Fibroblast of skin of scalp (primary cell): ENCODE results near the gene ADAM23.

Source experiments
- DNase-seq: peaks from one replicate; pipeline ENCODE4 v3.0.0-alpha.2; 2013

The ADAM23 gene

DNA sequence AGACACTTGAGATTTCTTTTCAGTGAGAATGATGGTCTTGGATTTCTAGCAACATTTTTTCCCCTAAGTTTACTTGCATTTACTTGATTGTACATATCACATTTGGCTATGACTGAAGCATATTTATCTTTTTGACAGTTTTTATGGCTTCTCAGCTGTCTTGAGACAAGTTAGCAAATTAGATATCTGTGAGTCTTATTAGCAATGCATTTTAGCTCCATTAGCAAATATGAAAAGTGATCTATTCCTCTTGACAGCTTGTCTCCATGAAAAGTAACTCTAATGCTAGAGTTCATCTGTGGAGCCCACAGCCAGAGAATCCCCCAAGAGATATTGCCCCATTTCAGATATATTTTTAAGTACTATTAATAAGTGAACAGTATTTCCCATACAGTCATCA lies 126.9 kb downstream of the ADAM23 start:
- no peak for DNase-seq

DNA sequence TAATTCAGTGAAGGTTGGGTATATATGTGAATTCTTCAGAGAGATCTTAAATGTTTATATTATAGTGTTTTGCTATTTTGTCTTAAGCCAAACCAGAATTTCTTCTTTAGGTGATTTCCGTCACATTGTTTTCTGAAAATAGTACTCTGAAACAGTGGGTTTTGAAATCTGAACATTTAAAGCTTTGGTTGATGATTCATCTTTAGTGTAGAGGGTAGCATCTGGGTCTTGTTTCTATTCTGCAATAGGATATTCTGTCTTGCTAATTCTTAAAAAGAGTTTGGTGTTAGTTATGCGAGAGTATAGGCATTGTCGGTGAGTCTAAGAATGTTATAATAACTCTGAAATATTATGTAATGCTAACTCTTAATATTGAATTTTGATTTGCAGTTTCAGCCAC lies 129.4 kb downstream of the ADAM23 start:
- DNase-seq = no peak

DNA sequence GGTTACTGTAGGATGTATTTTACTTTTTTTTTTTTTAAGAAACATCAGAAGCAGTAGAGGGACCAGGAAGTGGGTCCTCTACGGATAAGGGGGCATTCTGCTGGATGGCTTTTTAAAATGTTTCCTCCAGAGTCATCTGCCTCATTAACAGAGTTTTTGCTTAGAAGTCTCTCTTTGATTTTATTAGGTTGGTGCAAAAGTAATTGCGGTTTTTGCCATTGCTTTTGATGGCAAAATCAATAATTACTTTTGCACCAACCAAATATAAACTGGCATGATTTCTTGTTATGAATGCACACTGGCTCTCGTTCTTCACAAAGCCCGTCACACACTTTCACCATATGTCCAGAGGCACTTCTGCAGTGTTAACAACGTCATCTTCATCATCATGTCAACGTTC lies 130.5 kb downstream of the ADAM23 start:
- DNase-seq = no peak

DNA sequence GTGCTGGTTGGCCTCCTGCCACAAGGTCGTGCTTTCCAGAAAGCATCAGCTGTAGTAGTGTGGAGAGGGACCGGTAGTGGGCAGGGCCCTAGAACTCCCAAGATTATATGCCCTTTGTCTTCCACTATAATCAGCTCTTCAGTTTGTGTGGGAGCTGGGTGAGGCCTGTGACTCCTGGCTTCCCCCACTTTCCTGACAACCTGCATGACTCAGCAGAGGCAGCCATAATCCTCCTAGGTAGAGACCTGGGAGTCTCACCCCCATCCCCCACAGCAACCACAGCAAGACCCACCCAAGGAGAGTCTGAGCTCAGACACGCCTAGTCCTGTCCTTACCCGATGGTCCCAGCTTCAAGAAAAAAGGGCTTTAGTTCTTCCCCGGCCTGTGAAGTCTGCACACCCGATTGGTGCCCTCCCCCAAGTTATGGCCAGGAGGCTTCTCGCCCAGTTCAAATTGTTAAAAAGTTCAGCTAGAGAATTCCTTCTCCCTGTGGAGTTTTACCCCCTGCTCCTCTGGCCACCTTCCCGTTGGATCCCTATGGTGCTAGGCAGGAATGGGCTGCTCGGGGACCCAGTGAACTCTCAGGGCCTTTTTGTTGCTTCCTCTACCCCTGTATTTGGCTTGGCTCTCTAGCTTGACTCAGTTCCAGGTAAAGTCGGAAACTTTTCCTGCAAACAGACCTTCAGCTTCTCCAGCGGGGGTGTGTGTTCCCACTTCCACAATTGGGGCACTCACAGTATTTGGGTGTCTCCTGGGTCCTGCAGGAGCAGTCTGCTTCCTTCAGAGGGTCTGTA lies 141.2 kb downstream of the ADAM23 start:
- no peak for DNase-seq

DNA sequence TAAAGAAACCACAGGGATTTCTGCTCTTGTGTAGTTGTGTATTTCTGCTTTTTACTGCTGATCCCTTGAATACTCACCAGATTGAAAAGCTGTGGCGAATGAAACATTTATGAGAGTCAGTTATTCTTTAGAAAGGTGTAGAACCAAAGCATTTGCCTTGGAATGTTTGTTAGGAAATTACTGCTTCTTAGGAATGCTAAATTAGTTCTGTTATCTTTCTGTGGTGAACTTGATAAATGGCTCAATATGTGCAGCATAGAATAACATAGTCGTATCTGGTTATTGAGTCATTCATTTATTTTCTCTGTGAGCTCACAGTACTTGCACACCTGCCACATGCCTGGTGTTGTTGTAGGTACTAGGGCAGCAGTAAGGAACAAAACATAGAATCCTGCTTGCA lies 142.0 kb downstream of the ADAM23 start:
- DNase-seq = no peak

DNA sequence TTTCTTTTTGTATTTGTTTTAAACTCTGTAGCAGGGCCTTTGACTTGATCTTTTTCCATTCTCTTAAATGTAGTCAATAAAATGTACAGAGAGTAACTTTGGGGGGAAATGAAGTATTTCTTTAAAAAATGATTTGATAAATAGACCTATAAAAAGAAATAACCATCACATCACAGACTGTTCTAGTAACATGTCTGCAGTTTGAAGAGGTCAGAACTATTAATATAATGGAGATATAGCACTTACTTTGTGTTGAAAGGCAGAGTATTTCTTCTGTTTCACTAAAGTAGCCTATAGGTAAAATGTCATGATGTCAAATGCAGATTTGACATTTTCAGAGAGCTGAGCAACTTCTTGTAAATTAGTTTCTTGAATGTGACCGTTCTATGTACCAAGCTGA lies 143.3 kb downstream of the ADAM23 start:
- DNase-seq = no peak

DNA sequence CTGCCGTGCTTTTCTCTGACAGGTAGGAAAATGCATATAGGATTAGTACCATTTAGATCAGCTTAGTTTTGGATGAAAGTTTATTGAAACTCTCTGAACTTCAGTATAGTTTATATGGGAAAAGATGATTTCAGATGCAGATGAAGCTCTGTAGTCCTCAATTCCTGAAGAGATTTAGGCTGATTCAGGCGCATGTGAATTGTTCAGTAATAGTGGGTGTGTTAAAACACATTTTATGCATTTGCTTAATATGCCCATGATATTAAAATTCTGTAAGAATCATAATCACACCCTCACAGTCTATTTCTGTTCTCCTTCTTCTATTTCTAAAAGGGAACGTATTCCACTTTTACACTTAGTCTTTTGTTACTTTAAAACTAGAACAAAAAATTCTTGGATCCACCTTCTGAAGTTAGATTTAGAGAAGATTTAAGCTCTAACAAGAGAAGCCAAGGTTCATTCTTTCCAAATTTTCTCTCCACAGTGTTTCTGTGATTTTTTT lies 154.4 kb downstream of the ADAM23 start:
- no peak for DNase-seq

DNA sequence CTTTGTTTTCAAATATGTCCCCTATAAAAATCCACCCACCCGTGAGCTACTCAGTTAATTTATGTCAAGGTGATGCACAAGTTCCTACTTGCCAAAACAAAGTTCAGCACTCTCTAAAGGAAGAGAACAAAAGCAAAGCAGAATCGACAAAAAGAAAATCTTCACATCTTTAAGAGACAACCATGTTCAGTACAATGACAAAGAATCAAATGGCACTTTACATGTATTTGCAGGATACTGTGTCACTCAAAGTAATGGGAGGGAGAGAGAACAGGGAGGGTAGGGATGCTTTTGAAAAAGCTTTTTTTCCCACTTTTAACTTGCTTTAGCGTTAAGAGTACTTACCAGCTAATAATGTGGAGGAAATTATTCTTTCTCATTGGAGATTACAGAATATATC lies 159.9 kb downstream of the ADAM23 start:
- DNase-seq = no peak

DNA sequence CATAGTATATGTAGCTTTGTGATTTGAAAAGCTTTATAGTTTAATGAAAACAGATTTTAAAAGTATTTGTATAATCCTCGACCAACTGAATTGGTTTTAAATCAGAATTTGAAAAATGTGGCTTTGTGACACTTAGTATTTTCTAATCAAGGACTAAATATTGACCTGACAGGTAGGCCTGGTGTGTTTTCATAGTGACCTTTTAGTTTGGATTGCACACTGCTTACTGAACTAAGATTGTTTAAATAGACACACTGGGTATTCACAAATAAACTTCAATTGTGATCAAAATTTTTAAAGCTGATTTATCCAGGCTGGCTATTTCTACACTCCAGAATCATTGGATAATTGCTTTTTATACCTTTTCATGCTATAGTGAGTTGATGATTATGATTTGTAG lies 167.1 kb downstream of the ADAM23 start:
- DNase-seq = no peak

DNA sequence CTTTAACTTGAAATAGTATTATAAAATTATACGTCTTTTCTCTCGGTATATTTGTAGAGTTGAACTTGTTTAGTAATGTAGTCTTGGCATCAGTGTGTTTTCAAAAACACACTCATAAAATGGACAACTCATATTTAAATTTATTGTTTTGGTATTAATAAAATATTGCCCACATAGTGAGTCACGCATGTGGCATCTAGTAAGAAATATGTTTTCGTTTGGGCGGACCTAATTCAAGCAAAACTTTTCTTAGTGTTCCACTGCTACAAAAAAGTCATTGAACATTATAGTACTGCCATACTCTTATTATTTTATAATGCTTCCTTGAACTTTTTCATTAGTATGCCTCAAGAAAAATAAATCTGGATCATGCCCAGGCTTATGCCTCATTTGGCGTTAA lies 167.9 kb downstream of the ADAM23 start:
- no peak for DNase-seq

DNA sequence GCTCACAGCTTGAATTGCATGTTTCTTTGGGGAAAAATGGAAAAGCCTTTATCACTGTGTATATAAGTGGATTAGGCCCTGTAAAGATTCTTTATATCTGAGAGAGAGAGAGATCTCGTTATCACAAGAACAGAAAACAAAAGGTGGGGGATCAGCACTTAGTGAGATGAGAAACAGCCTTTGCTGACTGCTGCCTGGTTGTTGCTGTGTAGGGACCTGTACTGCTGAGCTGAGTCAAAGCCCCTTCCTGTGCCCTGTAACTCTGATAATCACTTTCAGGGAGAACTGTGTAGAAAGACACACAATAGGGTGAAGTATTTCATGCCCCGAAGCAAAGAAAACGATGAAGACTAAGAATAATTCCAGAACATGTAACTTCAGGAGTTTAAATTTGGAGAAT lies 168.4 kb downstream of the ADAM23 start:
- DNase-seq = no peak

DNA sequence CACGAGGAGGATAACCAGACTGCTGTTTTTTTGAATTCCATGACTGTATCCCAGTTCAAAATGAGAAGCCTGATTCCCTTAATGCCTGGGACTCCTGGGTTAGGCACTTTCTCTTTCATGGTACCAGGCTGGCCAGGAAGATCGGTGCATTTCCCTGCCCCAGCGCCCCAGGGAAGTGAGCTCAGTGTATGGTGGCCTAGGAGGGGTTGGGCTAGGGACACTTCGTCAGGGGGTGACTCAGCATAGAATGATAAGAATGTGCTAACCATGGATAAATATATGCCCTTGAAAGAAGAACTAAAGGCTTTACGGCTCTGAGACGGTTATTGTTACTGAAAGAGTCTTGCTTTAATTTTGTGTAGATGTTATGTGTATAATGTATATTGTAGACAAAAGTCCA lies 171.5 kb downstream of the ADAM23 start:
- DNase-seq = peak; percentile 25

DNA sequence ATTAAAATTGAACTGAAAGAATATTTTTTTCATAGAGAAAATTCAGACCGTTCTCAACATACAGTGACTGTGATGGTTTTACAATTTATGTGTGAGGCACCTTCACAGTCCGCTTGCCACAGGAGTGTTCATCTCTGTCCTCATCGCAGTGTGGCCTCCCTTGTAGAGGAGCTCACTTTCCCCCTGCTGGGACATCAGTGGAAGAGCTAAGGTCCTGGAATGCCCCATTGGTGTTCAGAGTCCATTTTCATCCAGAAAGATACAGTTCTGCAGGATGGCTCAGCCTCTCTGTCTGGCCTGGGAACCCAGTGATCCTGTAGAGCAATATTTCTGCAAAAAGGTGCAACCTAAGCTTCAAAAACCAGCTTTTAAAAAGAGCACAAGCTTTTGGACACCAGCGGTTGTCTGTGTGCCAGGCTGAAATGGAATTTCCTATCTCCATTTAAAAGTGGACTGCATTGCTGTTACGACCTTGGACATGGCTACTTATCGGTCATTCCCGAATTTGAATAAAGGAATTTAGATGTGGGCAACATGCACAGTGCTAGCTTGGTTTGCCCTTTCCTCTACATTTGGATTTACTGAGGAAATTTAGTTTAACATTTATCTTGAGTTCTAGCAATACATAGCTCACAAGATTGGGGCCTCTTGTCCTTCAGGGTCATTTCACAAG lies 172.2 kb downstream of the ADAM23 start:
- DNase-seq = no peak

DNA sequence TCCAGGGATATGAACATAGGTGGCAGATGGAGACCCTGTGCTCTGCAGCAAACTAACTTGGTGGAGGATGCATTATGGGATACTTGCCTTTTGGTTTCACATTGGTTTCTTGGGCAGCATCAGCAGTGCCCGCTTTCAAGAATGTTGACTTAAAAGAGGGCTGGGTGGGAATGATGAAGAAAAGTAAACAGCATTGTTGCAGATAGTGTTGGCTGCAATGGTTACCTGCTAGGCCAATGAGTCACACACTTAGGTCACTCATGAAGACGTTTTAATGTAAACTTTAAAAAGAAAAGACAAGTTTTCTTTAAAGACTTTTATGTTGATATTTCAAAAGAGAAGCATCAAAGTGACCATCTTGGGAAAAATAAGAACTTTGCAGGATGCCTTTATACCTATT lies 172.8 kb downstream of the ADAM23 start:
- no peak for DNase-seq

DNA sequence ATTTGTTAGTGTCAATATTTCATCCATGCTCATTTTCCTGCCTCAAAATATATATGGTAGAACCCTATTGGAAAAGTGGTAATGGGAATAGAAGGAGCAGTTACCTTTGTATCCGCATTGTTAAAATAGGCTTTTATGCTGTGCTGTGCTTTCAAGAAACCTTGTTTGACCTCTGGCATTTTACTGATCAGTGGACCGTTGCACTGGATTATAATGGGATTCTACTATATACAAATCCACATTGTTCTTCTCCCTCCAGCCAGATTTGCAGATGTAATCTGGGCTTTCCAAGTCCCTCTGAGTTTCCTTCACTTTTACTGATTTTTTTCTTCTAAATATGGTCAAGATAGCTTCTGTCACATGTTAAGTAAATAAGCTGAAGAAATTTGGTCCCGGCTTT lies 175.7 kb downstream of the ADAM23 start:
- no peak for DNase-seq

DNA sequence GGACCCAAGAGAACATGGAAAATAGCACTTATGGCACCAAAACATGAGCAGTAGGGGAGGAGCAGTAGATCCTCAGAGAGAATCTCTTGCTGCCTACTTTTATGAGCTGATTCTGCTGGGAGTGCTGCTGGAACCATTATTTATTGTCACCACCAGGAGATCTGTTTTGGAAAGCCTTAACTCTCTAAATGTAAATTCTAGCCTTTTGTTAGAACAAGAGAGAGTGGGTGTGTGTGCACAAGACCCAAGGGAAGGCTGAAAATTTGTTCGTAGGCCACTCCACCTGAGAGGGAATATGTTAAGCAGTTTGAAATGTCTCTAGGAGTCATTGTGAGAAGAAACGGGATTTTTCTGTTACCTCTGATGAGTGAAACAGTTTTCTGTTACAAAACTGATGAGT lies 182.8 kb downstream of the ADAM23 start:
- no peak for DNase-seq

DNA sequence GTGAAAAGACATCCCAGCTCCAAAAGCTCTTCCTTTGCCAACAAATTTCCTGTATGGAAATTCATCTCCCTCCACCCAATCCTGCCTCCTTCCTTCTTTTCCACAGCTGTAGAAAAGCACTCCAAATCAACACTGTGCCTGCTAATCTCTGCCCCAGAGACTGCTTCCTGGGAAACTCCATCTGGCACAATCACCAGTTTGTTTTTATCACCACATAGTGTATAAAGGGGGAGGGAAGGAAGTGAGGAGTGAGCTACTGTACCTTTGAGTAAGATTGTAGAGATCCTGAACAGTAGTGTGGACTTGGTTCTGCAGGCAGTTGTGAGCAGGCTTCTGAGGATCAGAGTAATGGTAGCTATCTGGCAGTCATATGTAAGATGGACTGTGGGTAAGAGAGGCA lies 184.3 kb downstream of the ADAM23 start:
- DNase-seq = no peak

DNA sequence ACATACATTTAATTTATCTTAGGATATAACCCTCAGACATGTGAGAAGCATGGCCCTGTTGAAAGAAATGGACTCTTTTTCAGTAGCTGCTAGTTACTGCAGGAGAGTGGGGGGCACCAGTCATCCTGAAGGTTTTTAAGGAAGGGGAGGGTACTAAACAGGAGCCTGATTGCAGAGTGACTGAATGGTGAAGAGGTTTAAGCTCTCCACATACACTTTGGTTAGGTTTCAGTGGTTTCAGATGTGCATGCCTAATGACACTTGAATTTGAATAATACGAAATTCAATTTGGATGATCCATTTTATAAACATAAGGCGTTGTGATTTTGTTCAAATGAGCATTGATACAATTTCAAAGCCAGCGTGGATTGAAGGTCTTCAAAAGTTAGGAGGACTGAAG lies 188.0 kb downstream of the ADAM23 start:
- DNase-seq = no peak

DNA sequence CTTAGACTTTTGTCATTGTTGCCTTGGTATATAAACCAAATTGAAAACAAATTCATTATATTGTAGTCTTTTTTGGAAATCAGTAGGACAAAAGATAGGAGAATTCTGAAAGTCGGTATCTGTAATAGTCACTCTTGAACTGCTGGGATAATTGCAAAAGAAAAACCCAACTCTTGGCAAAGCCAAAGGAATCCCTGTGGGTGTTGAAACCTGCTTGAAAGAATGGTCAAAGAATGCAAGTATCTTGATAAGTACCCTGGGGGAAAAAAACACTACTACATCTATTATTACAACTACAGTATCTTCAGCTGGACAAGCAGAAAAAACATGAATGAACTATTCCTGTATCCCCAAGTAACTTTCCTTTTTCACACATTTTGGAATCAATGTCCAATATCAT lies 191.7 kb downstream of the ADAM23 start:
- no peak for DNase-seq

DNA sequence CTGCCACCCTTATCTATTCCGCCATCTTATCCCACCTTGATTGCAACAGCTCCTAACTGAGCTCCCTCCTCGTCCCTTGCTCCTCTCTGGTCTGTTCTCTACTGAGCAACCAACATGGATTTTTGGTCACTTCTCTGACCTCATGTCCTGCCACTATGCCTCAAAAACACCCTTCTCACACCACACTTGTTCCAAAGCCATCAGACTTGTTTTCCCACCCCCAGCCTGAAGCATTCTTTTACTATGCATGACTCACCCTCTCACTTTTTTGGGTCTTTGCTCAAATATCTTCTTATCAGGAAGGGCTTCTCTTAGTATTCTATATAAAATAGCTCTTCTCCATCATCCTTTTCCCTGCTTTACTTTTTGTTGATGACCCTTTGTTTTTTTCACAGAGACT lies 196.3 kb downstream of the ADAM23 start:
- no peak for DNase-seq

DNA sequence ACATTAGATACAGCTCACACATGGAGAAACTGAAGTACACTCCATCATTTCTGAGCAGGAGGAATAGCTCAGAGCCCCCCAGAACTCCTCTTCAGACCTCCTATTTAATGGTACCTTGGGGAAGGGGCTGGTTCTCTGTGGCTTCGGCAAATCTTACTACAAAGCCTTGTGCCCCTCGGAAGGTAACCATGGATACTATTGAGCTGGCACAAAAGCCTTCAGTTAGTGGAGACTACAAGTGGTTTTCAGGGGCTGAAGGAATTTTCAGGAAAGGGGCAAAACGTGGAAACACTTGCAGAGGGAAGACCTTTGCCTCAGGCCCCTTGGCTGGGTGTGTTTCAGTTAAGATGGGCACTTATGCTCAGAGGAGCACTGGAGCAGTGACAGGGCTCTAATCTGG lies 197.9 kb downstream of the ADAM23 start:
- DNase-seq = no peak

DNA sequence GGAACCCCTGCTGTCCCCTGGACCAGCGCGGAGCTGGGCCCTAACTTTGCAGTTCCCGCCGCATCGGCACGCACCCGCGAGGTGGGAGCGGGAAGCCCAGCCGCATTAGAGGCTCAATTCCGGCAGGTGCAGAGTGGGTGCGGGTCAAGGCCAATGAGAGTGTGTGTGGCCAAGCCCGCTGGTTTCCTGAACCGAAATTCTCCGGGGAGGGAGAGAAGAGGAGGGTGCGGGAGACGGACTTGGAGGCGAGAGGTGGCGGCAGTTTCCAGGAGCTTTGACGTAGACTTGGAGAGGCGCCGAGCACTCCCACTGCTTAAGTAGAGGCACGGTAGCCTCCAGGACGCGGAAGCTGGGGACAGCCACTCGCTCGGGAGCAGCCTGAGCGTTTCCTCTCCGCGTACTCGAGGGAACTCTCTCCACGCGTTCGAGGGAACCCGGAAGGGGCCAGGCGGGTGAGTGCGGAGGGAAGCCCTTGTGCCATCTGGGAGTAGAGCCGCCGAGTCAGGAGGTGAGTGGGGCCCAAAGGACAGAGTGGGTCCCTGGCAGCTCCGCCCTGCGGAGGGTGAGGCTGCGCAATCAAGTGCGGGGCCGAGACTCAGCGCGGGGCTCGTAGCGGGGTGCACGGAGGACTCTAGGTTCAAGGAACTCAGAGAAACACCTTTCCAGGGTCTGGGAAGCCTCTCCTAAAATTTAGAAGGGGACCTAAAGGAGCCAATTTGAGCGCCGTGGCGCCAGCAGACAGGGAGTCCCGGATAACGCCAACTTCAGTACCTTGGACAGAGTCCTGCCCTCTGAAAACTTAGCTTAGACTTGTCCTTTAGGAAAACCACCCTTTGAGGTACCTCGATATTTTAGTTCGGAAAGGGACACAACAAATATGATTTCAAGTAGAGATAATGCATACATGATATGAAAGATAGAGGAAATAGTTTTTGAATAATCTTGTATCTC lies 199.0 kb downstream of the ADAM23 start, which contains the start of gene FAM237A:
Gene FAM237A (plus strand): TSS at position 413 of the 951 bp plus-strand sequence. CDS start 1,750 bp downstream, outside the sequence.
- peak; percentile 65 for DNase-seq

DNA sequence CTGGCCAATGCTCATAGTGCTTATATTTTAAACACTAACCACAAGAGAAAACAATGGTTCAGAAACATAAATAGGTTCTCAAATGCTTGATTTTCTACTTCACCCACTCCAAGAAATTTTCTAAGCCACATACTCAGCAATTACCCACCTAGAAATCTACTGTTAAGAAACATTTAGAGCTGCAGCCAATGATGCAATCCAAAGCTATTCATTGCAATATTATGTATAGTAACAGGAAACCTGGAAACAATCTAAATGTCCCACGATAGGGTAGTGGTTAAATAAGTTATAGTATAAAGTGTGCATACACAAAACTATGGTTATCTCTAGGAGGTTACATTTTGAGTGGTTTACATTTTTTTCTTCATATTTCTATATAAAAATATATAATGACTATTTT lies 204.7 kb downstream of the ADAM23 start:
- peak; percentile 21 for DNase-seq
